ENCODE measurements around the gene ETNK2.

DNA sequence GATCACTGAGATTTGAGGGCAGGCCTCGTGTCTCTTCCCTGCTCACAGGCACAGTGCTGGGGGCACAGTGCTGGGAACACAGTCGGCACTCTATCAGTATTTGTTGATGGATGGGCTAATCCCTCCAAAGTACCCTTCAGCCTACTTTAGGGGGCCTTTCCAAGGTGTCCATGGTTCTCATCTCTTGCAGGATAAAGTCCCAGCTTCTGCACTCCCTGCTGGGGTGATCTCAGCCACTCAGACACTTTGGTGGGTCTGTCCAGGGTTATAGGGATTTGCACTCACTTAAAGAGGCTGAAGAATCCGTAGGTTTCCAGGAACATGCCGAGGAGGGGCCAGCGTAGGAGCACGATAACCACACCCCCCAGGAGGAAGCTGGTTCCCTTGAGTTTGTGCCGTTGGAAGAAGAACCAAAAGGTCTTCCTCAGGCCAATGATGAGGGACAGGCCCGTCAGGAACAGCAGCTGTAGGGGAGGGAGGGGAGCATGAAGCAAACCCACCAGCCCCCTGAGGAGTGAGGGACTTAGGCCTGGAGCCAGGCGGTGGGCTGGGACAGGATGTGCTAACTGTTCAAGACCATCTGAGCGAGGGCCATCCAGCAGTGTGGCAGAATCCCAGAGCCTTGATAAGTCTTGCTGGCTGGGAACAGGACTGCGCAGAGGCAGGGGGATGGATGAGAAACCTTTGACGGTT lies 49.6 kb upstream of the ETNK2 start:
- TF ChIP-seq, protein P1, sequence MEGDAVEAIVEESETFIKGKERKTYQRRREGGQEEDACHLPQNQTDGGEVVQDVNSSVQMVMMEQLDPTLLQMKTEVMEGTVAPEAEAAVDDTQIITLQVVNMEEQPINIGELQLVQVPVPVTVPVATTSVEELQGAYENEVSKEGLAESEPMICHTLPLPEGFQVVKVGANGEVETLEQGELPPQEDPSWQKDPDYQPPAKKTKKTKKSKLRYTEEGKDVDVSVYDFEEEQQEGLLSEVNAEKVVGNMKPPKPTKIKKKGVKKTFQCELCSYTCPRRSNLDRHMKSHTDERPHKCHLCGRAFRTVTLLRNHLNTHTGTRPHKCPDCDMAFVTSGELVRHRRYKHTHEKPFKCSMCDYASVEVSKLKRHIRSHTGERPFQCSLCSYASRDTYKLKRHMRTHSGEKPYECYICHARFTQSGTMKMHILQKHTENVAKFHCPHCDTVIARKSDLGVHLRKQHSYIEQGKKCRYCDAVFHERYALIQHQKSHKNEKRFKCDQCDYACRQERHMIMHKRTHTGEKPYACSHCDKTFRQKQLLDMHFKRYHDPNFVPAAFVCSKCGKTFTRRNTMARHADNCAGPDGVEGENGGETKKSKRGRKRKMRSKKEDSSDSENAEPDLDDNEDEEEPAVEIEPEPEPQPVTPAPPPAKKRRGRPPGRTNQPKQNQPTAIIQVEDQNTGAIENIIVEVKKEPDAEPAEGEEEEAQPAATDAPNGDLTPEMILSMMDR (IDR thresholded peaks at IDR 0.05): no peak
- no peak for TF ChIP-seq POLR2A (IDR thresholded peaks at IDR 0.05)

Measured in body of pancreas (tissue), 4 donors.